SK-N-MC (cell line): Measurements from ENCODE around the gene PANK2.

Experiments
- EZH2 ChIP-seq: fragments of 200-600 bp; sonication (generic); IDR thresholded peaks from one replicate; pipeline ENCODE4 v1.6.1; 2017; ENCODE audit warnings: antibody characterized with exemption
- FOXP2 ChIP-seq: optimal IDR thresholded peaks from 2 replicates; pipeline ENCODE3; 2011; ENCODE audit warnings: mild to moderate bottlenecking, moderate library complexity; ENCODE audit not compliant: insufficient read depth; ENCODE audit errors: extremely low read length, control extremely low read depth
- POLR2AphosphoS5 ChIP-seq: IDR thresholded peaks from 2 replicates; pipeline ENCODE4 v1.6.1; 2012; ENCODE audit warnings: mild to moderate bottlenecking, low read depth, low read length, borderline replicate concordance

GRCh38 chr20:3898639-3899038 is 9.5 kb downstream of the PANK2 start:
- TF ChIP-seq POLR2AphosphoS5 = no peak
- TF ChIP-seq EZH2 = no peak
- TF ChIP-seq FOXP2 = no peak
